PC-9 (cell line): ENCODE data around the gene NUP210.

Experiments
- EZH2 ChIP-seq: fragments of 200-600 bp; sonication (generic); IDR thresholded peaks from 2 replicates; pipeline ENCODE4 v1.8.0; 2017; ENCODE audit warnings: antibody characterized with exemption, low read depth
- TF ChIP-seq, protein P1 (sequence below): fragments of 200-600 bp; sonication (generic); conservative IDR thresholded peaks from 2 replicates; pipeline ENCODE4 v1.6.1; 2017; ENCODE audit warnings: mixed run types, antibody characterized with exemption, mild to moderate bottlenecking, moderate library complexity

- TF ChIP-seq, protein P1, sequence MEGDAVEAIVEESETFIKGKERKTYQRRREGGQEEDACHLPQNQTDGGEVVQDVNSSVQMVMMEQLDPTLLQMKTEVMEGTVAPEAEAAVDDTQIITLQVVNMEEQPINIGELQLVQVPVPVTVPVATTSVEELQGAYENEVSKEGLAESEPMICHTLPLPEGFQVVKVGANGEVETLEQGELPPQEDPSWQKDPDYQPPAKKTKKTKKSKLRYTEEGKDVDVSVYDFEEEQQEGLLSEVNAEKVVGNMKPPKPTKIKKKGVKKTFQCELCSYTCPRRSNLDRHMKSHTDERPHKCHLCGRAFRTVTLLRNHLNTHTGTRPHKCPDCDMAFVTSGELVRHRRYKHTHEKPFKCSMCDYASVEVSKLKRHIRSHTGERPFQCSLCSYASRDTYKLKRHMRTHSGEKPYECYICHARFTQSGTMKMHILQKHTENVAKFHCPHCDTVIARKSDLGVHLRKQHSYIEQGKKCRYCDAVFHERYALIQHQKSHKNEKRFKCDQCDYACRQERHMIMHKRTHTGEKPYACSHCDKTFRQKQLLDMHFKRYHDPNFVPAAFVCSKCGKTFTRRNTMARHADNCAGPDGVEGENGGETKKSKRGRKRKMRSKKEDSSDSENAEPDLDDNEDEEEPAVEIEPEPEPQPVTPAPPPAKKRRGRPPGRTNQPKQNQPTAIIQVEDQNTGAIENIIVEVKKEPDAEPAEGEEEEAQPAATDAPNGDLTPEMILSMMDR = no peak
- no peak for TF ChIP-seq EZH2
Measured at GRCh38 chr3:13344663-13345062, 75.5 kb downstream of the NUP210 start.
